ENCODE measurements around the gene LTB4R. TPM values are rescaled to one million over a fixed set of nuclear protein-coding genes. Genes with fewer than 3 reads are reported as not detected.
A peak's percentile ranks its signal among the peaks of the same experiment; 100 is the strongest.

LTB4R gene
- total RNA-seq, 4 donors from 2014 or later, result 83.1 to 137 (median 117) TPM

DNA sequence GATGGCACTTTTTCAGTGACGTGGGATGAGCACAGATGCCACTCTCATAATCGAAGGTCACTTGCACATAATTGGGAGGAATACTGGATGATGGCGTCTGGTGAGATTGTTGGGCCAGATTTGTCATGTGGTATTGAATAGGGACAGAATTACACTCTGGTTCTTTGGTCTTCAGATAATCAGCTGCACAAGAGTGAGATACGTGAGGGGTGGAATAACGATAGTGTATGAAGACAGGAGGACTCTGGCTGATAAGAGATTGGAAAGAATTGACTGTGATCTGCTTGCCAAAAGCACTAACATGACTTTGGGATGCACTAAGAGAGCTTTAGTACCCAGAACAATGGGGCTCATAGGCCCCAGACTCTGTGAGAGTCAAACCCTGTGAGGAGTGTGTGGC is 32.9 kb upstream of the LTB4R start:
- no peaks in the 10 kb centered on the region for H3K9me3 ChIP-seq
- no peaks in the 10 kb centered on the region for H3K27me3 ChIP-seq
- peaks cover 57% of the 10 kb centered on the region for H3K4me1 ChIP-seq
- WGBS, result 92% methylated on average over 5 of the region's 5 CpGs
- no peak overlapping the region for H3K4me3 ChIP-seq
- no peaks in the 10 kb centered on the region for H3K36me3 ChIP-seq
- TF ChIP-seq, protein P1, sequence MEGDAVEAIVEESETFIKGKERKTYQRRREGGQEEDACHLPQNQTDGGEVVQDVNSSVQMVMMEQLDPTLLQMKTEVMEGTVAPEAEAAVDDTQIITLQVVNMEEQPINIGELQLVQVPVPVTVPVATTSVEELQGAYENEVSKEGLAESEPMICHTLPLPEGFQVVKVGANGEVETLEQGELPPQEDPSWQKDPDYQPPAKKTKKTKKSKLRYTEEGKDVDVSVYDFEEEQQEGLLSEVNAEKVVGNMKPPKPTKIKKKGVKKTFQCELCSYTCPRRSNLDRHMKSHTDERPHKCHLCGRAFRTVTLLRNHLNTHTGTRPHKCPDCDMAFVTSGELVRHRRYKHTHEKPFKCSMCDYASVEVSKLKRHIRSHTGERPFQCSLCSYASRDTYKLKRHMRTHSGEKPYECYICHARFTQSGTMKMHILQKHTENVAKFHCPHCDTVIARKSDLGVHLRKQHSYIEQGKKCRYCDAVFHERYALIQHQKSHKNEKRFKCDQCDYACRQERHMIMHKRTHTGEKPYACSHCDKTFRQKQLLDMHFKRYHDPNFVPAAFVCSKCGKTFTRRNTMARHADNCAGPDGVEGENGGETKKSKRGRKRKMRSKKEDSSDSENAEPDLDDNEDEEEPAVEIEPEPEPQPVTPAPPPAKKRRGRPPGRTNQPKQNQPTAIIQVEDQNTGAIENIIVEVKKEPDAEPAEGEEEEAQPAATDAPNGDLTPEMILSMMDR (IDR thresholded peaks at IDR 0.05), result no peak
- TF ChIP-seq POLR2A (IDR thresholded peaks at IDR 0.05) (no peak), POLR2AphosphoS5 (IDR thresholded peaks at IDR 0.05) (no peak), EP300 (IDR thresholded peaks at IDR 0.05) (no peak)
- no peak for DNase-seq (ENCODE audit: low spot score in 2 of 2)
- H3K27ac ChIP-seq, result no peak overlapping the region

DNA sequence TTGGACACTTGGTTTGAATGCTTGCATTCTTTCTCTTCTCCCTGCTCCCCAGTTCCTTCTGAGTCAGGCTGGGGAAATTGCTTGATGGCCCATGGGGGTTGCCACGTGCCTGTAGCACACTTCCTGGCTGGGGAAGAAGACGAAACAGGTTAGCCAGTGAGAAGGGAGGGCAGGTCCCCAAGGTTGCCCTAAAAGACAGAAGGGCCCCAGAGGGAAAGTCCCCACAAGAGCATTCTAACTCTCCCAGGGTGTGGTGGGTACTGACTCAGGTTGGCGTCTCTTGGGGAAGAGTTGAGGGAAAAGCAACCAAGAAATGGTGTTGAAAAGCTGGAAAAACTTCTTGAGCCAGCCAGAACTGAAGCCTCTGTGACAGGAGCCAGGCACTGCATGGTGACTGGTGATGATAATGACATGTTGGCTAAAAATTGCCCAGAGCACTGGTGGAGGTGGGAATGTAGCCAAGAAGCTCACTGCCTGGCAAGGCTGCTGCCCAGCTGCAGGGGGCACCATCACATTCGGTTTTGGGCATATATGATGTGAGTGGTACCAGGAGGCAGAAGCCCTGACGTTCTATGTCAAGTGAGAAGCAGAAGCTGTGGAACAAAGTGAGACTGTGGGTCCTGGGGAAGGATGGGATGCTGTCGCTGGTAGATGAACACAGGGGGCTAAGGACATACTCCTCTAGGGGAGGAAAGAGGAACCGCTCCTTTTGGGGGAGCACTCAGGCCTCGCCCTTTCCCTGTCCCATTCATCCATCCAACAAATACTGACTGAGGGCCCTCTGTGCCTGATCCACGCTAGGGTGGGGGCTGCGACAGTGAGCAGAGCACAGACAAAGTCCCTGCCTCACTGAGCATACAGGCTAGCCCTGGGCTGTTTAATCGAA is 31.8 kb upstream of the LTB4R start:
- Histone ChIP-seq H3K4me1 (peaks cover 51% of the 10 kb centered on the region), H3K27ac (no peak overlapping the region)
- 64% methylated on average over 11 of the region's 11 CpGs for WGBS

DNA sequence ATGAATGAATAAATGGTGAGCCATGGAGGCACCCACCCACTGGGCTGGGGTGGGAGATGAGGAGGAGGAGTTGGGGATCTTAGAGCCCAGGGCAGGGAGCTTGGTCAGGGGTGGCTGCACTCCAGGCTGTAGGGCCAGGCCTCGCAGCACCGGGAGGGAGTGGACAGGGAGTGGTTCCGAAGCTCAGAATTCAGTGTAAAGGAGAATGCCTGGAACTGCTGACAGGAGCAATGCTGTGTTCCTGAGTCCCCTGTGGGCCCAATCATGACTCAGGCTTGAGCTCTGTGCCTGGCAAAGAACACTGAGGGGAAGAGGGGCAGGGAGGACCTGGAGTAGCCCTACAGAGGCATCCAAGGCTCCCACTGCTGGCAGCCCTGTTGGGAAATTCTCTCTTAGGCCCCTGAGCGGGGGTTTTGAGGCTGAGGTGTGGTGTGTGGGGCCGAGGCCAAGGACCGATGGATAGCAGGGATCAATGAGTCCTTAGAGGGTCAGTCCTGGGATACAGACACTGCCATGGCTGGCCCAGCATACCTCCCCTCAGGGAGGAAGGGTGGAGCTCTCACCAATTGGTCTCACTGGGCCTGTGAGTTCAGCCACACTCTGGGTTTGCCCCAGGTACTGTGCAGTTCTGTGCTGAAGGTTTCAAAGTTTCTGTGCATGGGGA is 30.4 kb upstream of the LTB4R start:
- no peak overlapping the region for H3K27ac ChIP-seq
- no peaks in the 10 kb centered on the region for H3K27me3 ChIP-seq
- TF ChIP-seq EP300 (IDR thresholded peaks at IDR 0.05) (no peak), POLR2AphosphoS5 (IDR thresholded peaks at IDR 0.05) (no peak), POLR2A (IDR thresholded peaks at IDR 0.05) (no peak)
- TF ChIP-seq, protein P1 (IDR thresholded peaks at IDR 0.05), result no peak
- no peaks in the 10 kb centered on the region for H3K36me3 ChIP-seq
- H3K9me3 ChIP-seq, result no peaks in the 10 kb centered on the region
- H3K4me1 ChIP-seq, result peaks cover 52% of the 10 kb centered on the region
- 75% methylated on average over 6 of the region's 6 CpGs for WGBS
- H3K4me3 ChIP-seq, result no peak overlapping the region
- DNase-seq (ENCODE audit: low spot score in 2 of 2), result no peak

More for the DNA sequence above, 31.8 kb upstream of the LTB4R start:
- H3K4me3 ChIP-seq, result no peak overlapping the region
- TF ChIP-seq, protein P1 (IDR thresholded peaks at IDR 0.05), result peak in 1 of 2 donors; percentile 30
- TF ChIP-seq POLR2AphosphoS5 (IDR thresholded peaks at IDR 0.05), result no peak
- H3K9me3 ChIP-seq, result no peaks in the 10 kb centered on the region
- H3K36me3 ChIP-seq, result no peaks in the 10 kb centered on the region
- H3K27me3 ChIP-seq, result no peaks in the 10 kb centered on the region
- DNase-seq (ENCODE audit: low spot score in 2 of 2), result no peak

DNA sequence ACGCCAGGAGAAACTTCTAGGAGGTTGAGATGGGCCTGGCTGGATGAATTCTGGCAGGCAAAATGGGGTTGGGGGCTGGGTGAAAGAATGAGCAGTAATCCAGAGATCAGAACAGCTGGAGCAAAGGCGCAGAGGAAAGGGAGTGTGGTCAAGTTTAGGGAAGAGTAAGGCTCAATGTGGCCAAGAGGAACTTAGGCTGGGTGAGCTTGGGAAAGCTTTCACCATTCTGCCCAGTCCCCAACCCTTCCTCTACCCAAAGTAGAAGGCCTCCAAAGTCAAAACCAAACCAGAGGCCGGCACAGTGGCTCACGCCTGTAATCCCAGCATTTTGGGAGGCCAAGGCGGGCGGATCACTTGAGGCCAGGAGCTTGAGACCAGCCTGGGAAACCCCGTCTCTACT is 29.7 kb upstream of the LTB4R start:
- Histone ChIP-seq H3K27ac (no peak overlapping the region), H3K4me1 (peaks cover 53% of the 10 kb centered on the region), H3K4me3 (no peak overlapping the region), H3K36me3 (no peaks in the 10 kb centered on the region), H3K27me3 (no peaks in the 10 kb centered on the region), H3K9me3 (no peaks in the 10 kb centered on the region)
- no peak for TF ChIP-seq EP300 (IDR thresholded peaks at IDR 0.05)
- TF ChIP-seq, protein P1 (IDR thresholded peaks at IDR 0.05), result no peak
- TF ChIP-seq POLR2AphosphoS5 (IDR thresholded peaks at IDR 0.05), result no peak
- no peak for TF ChIP-seq POLR2A (IDR thresholded peaks at IDR 0.05)
- 90% methylated on average over 7 of the region's 7 CpGs for WGBS
- DNase-seq (ENCODE audit: low spot score in 2 of 2), result no peak

DNA sequence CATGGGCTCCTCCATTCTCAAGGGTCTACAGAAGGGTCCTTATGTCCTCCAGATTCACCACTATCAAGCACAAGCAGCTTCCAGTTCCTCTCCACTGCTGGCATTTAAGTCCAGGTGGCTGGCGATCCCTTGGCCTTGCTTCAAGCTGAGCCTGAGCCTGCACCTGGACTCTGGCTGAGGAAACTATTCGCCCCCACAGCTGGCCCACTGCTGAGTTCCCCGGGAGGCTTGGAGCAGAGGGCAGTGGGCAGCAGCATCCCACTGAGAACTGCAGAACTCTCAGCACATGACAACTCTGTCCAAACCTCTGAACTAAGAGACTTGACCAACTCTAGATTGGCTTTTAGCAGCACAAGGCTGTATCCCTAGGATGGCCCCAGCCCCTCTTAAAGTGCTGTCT is 28.6 kb upstream of the LTB4R start:
- Histone ChIP-seq H3K4me1 (peaks cover 42% of the 10 kb centered on the region), H3K27ac (no peak overlapping the region), H3K4me3 (no peak overlapping the region), H3K9me3 (no peaks in the 10 kb centered on the region), H3K36me3 (no peaks in the 10 kb centered on the region), H3K27me3 (no peaks in the 10 kb centered on the region)
- TF ChIP-seq, protein P1 (IDR thresholded peaks at IDR 0.05), result no peak
- TF ChIP-seq POLR2AphosphoS5 (IDR thresholded peaks at IDR 0.05) (no peak), EP300 (IDR thresholded peaks at IDR 0.05) (no peak), POLR2A (IDR thresholded peaks at IDR 0.05) (no peak)
- DNase-seq (ENCODE audit: low spot score in 2 of 2), result no peak
- 75% methylated on average over 2 of the region's 3 CpGs for WGBS
